ENCODE results near the gene ARHGEF28.

ARHGEF28 gene

GRCh38 chr5:73958037-73958436, 332.0 kb downstream of the ARHGEF28 start:
- no peak for DNase-seq (ENCODE audit: low spot score)

- DNase-seq (ENCODE audit: low spot score) = no peak
Observed at GRCh38 chr5:73960023-73960422, 334.0 kb downstream of the ARHGEF28 start.

GRCh38 chr5:73960426-73960825, 334.4 kb downstream of the ARHGEF28 start:
- DNase-seq (ENCODE audit: low spot score) = no peak

- DNase-seq (ENCODE audit: low spot score) = no peak
Observed at GRCh38 chr5:73962801-73963425, 336.9 kb downstream of the ARHGEF28 start.

- no peak for DNase-seq (ENCODE audit: low spot score)
Observed at GRCh38 chr5:73964352-73964865, 338.4 kb downstream of the ARHGEF28 start.

- no peak for DNase-seq (ENCODE audit: low spot score)
Observed at GRCh38 chr5:73966451-73966850, 340.5 kb downstream of the ARHGEF28 start.

GRCh38 chr5:73967347-73967746, 341.4 kb downstream of the ARHGEF28 start:
- no peak for DNase-seq (ENCODE audit: low spot score)

- DNase-seq (ENCODE audit: low spot score) = no peak
Observed at GRCh38 chr5:73968246-73968645, 342.2 kb downstream of the ARHGEF28 start.

GRCh38 chr5:73968729-73969128, 342.7 kb downstream of the ARHGEF28 start:
- no peak for DNase-seq (ENCODE audit: low spot score)

GRCh38 chr5:73969195-73970036, 343.4 kb downstream of the ARHGEF28 start:
- DNase-seq (ENCODE audit: low spot score) = no peak

- no peak for DNase-seq (ENCODE audit: low spot score)
Observed at GRCh38 chr5:73971326-73971725, 345.3 kb downstream of the ARHGEF28 start.

GRCh38 chr5:73973135-73973534, 347.1 kb downstream of the ARHGEF28 start:
- DNase-seq (ENCODE audit: low spot score) = no peak

GRCh38 chr5:73974871-73975360, 348.9 kb downstream of the ARHGEF28 start:
- no peak for DNase-seq (ENCODE audit: low spot score)

GRCh38 chr5:73975845-73976244, 349.8 kb downstream of the ARHGEF28 start:
- DNase-seq (ENCODE audit: low spot score) = no peak

GRCh38 chr5:73977146-73977545, 351.1 kb downstream of the ARHGEF28 start:
- DNase-seq (ENCODE audit: low spot score) = no peak

GRCh38 chr5:73979321-73979720, 353.3 kb downstream of the ARHGEF28 start:
- DNase-seq (ENCODE audit: low spot score) = no peak

GRCh38 chr5:73981704-73982103, 355.7 kb downstream of the ARHGEF28 start:
- no peak for DNase-seq (ENCODE audit: low spot score)

- no peak for DNase-seq (ENCODE audit: low spot score)
Observed at GRCh38 chr5:73983644-73984043, 357.6 kb downstream of the ARHGEF28 start.

- no peak for DNase-seq (ENCODE audit: low spot score)
Observed at GRCh38 chr5:73985145-73985544, 359.1 kb downstream of the ARHGEF28 start.

GRCh38 chr5:73986729-73987128, 360.7 kb downstream of the ARHGEF28 start:
- no peak for DNase-seq (ENCODE audit: low spot score)

GRCh38 chr5:73987915-73988314, 361.9 kb downstream of the ARHGEF28 start:
- DNase-seq (ENCODE audit: low spot score) = no peak

- no peak for DNase-seq (ENCODE audit: low spot score)
Observed at GRCh38 chr5:73989956-73990355, 364.0 kb downstream of the ARHGEF28 start.

Measured in SK-N-DZ (cell line).